Posterior cingulate gyrus (tissue), 11 donors: Measurements from ENCODE around the gene ADAM12.
"Not testable (repeated sequence)": the region's sequence is repeated elsewhere in the genome, so short reads cannot be mapped to it uniquely, and the experiment has no call there.

ENCODE experiments used
- DNase-seq, 10 donors: peaks; one replicate each; pipeline versions ENCODE4 v3.0.0 to v3.0.0-alpha.2; 2020 to 2021; ENCODE audit warnings: mixed read lengths in 3 of 10
- intact Hi-C: fragments of 100-400 bp; cut with DNase I; formaldehyde crosslinking; loops from one replicate; pipeline ENCODE4 v1.15.1; 2023

ADAM12 gene

DNA sequence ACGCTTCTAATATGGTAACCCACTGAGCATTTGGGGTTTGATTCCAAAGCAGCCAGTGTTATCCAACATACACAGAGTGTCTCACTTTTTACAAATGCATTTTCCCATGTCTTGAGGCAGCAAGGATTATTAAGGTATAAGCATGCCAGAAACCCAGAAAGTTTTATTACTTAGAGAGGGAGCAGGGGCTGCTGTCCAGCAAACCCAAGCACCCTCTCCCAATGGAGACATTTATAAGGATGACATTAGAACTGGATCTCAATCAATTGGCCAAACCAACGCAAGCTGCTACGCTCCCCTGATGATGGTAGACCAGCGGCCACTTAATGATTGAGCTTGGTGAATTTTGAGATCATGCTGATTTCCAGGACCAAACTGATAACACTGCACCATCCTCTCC is 315.7 kb downstream of the ADAM12 start:
- intact Hi-C loops = no loop called here
- DNase-seq = no peak

DNA sequence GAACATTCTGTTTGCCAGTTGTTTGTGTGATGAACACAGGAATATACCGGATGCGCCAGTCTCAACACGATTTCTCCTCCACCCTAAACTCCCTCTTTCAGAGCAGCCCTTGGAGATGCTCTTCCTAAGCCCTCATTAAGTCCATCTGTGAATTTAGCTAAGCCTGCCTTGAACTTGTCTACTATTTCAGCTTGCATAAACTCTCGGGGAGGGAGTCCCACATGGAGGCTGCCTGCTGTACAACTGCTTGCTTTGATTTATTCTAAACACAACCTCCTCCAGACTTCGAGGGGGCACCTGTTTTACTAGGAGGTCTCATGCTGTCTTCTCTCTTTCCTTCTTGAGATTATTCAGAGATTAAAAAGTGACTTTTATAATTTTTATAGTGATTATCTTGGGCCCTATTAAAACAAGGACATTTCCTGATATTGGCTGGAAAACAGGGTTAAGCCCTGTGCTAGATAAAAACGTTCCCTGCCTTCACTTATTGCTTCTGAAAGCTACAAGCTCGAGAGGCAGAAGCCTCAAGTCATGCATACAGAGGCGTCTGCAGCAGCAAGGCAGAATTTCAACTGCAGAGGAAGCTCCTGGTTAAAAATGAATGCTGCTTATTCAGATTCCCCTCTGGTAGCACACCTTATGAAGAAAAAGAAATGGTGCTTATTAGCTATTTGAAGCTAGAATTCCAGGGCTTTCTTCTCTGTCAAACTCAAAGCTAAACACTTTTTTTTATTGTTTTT is 317.6 kb downstream of the ADAM12 start:
- intact Hi-C loops = no loop called here
- DNase-seq = no peak

GRCh38 chr10:126068322-126068721 is 320.0 kb downstream of the ADAM12 start:
- intact Hi-C loops = no loop called here
- no peak for DNase-seq

DNA sequence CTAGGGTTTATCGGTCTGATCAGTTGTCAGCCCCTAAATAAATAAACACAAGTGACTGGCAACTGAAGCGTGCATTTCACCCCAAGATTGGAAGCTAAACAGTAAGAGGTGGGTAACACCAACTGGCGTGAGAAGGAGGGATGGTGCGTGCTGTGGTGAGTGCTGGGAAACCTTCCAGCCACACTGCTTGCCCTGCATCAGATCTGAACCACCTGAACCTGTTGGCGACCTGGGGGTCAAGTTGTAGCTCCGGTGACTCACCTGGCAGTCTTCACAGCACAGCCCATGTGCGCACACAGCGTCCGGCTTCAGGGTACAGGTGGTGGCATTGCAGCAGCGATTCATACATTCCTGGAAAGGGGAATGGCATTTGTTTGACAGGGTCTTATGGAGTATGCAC is 321.8 kb downstream of the ADAM12 start:
- DNase-seq = no peak
- intact Hi-C loops = no loop called here

GRCh38 chr10:126065751-126066377 is 322.4 kb downstream of the ADAM12 start:
- intact Hi-C loops = no loop called here
- no peak for DNase-seq

DNA sequence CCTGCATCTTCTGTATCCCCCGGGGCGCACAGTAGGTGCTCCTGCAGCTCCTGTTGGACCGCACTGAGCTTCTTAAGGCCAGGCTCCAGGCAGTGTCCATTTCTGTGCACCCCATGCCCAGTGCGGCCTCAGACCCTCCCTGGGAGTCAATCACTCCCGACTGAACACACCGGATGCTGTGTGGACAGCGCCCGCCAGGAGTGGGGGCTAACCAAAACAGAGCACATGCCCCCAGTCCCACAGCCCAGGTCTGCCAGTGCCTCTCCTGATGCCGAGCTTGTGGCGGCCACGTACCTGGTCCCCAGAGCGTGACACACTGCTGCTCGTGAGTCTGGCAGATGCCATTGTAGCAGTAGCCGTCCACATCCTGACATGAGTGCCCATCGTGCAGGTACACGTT is 323.8 kb downstream of the ADAM12 start:
- DNase-seq = no peak
- intact Hi-C loops = no loop called here

DNA sequence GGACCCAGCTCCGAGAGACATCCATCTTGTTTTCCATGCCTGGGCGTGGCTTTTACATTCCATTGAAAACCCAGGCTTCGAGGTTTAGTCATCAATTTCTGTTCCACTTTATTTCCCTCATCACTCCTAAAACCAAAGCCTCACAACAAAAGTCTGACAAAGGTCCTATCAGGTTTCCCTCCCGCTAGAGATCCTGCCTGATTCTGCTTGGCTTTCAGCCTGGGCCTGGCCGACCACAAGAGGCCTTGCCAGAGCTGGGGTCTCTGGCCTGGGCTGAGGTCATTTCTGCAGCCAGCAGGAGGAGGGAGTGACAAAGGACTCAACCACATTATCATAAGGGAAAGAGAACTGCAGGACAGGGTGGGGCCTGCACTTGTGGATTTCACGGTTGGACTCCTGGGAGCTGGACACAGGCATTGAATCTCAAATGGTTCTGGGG is 324.9 kb downstream of the ADAM12 start:
- intact Hi-C loops = no loop called here
- DNase-seq = no peak

DNA sequence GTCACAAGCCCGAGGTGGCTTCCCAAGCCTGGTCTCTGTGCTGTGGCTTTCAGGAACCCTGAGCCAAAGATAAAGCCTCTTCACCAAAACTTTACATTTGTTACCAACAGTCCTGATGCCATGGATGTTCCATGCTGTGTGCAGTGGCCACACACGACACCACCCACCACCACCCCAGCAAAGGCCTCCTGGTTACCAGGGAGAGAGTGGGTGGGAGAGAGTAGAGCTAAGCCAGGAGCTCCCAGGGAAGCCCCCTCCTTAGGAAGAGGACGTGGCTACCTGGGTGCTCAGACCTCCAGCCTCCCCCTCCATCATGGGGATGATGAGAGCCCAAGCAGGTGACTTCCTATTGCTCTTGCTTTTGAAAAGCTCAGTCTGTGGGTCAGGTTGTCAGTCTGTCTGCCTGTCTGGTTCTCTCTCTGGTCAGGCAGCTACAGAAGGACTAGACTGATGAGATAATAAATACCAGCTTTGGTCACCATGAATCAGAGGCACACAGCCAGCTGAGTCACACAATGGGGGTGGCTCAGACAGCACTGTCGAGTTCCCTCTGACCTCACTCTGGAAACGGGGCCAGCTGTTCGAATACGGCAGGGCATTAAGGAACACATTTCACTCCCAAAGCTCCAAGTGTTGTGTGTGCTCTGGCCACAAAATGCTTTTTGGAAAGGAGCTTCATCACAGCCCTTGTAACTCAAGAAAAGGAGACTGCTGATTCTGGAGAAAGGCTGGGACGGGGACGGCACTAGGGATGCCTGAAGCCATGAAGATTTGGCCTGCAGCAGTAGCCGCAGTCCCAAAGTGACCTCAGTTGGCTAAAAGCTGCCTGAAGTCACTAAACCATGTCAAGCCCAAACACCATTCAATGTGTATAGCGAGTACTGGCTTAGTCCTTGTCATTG is 325.9 kb downstream of the ADAM12 start:
- DNase-seq = peak; percentile 30 to 97 (median 83)
- intact Hi-C loops = no loop called here

GRCh38 chr10:126061526-126061925 is 326.8 kb downstream of the ADAM12 start:
- DNase-seq = no peak
- intact Hi-C loops = no loop called here

DNA sequence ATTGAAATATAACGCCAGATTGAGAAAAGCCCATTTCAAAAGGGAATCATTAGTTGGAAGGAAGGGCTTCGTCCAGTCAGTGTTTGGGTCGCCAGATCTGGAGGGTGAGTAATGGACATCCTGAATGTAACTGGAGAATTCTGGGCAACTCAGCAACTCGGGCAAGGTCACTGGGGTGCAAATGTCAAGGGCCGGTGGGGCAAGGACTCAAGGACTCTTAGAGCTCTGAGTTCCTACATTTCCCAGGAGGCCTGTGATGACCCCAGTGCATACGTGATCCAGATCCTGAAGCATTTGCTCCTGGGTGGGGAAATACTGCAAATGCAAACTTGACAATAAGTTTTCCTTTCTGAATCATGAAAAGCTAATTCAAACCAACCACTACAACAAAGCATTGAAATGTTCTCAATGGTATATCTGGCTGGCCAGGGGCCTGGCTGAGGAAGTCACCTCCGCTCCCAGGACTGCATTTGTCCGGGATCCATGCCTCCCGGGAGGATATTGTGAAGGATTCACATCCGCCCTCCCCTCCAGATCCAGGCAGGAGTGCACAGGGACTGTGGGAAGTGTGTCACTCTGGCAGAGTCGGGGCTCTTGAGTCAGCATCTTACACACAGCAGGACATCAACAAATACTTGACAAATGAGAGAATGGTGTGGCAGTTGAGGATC is 327.9 kb downstream of the ADAM12 start:
- intact Hi-C loops = no loop called here
- DNase-seq = no peak

DNA sequence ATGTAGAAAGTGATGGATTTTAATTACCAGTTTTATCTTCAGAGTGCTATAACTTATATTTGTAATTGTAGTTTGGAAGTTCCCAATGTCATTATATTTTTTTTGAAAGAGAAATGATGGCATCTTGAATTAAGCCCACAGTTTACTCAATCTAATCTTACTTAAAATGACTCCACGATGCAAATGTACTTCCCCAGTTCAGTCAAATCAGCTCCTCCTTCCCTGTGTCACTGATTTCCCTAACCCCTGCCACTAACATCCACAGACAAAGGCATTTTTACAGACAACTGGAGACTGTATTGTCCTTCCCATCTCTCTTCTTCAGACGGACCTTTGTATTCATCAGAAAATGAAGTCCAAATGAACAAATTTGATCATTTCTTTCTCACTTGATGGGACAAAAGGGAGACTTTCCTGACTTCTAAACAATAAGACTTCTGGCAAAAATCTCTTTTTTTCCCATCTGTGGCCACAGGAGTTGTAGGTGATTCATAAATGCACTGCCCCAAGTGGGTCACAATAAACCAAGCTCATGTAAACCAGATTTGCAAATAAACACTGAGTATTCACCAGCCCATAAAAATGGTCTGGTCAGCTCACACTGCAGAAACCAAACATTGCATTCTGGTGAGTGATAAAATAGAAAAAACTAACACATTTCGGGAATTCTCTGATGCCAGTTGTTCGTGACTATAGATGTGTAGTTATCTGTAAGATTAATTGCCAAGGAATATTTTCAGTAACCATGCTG is 329.0 kb downstream of the ADAM12 start:
- intact Hi-C loops = no loop called here
- DNase-seq = no peak

DNA sequence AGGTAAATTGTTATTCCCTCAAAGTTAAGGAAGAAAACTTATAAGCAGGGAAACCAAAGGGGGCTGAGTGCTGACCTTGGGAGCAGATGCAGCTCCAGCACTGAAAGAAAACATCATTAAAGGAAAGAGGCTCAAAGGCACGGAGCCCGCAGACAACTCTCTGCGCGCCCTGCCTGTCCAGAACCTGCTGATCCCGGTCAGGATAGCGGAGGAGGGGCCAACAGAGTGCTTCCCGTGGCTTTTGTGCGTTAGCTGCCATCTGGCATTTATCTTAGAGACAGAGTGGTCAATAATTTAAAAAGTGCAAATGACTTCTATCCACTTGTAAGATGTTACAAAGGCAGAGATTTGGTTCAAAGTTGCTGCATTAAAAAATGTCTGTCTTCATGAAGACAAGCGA is 329.8 kb downstream of the ADAM12 start:
- intact Hi-C loops = no loop called here
- DNase-seq = no peak

- DNase-seq = no peak
- intact Hi-C loops = no loop called here
Observed at GRCh38 chr10:126058104-126058503, 330.2 kb downstream of the ADAM12 start.

GRCh38 chr10:126057494-126057893 is 330.8 kb downstream of the ADAM12 start:
- intact Hi-C loops = no loop called here
- DNase-seq = no peak

DNA sequence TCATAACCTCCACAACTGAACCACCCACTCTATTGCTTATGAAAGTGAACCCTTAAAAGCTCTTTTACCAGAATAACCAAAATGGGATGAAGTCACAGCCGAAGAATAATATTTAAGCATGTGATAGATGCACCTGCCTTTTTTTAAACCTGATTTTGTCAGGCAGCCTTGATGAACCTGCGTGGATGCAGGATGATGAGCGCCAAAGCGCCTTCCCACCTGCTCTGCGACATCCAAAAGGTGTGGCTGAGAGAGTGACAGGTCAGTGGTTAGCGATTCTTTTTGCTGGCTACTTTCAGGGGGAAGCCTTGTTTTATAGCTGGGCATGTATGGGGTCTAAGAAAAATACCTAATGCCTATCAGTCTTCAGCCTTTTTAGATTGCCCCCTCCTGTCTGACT is 334.1 kb downstream of the ADAM12 start:
- no peak for DNase-seq
- intact Hi-C loops = no loop called here

DNA sequence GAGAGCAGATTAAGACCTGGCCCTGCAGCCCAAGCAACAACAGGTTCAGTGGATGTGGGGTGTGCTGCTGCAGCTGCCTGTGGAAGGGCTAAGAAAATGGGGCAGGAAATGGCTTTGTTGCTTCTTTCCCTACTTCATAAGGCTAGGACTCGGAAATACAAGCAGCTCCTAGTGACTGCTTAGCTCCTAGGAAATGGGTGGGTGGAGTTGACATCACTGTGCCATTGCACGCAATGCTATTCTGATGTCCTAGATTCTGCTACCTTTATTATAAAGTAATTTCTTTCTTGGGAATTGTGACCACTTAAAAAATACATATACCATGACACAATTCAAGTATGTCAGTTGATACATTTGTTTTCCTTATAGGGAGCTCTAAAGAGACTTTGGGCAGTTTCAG is 336.1 kb downstream of the ADAM12 start:
- intact Hi-C loops = no loop called here
- no peak for DNase-seq

GRCh38 chr10:126049759-126050700 is 338.2 kb downstream of the ADAM12 start:
- DNase-seq = peak in 1 of 10 donors; percentile 26
- intact Hi-C loops = no loop called here

DNA sequence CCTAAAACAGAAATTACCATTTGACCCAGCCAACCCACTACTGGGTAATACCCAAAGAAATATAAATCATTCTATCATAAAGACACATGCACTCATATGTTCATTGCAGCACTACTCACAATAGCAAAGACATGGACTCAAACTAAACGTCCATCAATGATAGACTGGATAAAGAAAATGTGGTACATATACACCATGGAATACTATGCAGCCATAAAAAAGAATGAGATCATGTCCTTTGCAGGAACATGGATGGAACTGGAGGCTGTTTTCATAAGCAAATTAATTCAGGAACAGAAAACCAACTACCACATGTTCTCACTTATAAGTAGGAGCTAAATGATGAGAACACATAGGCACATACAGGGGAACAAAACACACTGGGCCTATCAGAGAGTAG is 340.5 kb downstream of the ADAM12 start:
- DNase-seq, intact Hi-C loops: not testable (repeated sequence)

- intact Hi-C loops = no loop called here
- DNase-seq = no peak
Observed at GRCh38 chr10:126046831-126047230, 341.4 kb downstream of the ADAM12 start.
